ENCODE measurements around the gene TK2. TPM values are rescaled to one million over a fixed set of nuclear protein-coding genes. Genes with fewer than 3 reads are reported as not detected.

Gene TK2
- total RNA-seq, 1 donor from 2014 or later, result 4.5 TPM

DNA sequence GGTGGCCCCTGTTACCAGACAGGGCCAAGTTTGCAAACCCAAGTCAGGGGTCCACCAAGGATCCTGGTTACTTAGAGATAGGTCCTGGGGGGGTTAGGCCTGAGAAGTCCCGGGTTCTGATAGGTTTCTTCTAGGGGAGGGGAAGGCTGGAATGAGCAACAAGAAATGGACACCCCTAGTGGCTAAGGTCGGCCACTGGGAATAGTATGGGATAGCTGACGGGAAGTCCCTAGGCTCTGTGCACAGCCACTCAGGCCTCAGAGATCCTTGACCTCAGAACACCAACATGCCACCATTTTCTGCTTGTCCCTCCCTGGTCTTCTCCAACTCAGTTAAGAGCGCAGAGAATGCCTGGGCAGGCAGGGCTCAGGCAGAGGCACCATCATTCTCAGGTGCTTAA is 13.4 kb downstream of the TK2 start:
- TF ChIP-seq, protein P1, sequence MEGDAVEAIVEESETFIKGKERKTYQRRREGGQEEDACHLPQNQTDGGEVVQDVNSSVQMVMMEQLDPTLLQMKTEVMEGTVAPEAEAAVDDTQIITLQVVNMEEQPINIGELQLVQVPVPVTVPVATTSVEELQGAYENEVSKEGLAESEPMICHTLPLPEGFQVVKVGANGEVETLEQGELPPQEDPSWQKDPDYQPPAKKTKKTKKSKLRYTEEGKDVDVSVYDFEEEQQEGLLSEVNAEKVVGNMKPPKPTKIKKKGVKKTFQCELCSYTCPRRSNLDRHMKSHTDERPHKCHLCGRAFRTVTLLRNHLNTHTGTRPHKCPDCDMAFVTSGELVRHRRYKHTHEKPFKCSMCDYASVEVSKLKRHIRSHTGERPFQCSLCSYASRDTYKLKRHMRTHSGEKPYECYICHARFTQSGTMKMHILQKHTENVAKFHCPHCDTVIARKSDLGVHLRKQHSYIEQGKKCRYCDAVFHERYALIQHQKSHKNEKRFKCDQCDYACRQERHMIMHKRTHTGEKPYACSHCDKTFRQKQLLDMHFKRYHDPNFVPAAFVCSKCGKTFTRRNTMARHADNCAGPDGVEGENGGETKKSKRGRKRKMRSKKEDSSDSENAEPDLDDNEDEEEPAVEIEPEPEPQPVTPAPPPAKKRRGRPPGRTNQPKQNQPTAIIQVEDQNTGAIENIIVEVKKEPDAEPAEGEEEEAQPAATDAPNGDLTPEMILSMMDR (IDR thresholded peaks at IDR 0.05; ENCODE audit: partially characterized antibody, unreplicated experiment), result no peak
- Mint-ChIP-seq H3K9me3 (ENCODE audit: unreplicated experiment) (peaks cover 5% of the 10 kb centered on the region), H3K4me1 (ENCODE audit: low read depth, unreplicated experiment) (no peaks in the 10 kb centered on the region), H3K27me3 (ENCODE audit: unreplicated experiment) (no peaks in the 10 kb centered on the region), H3K36me3 (ENCODE audit: unreplicated experiment) (no peaks in the 10 kb centered on the region), H3K4me3 (ENCODE audit: unreplicated experiment) (no peak overlapping the region), H3K27ac (ENCODE audit: unreplicated experiment) (no peak overlapping the region)
- no peak for DNase-seq

DNA sequence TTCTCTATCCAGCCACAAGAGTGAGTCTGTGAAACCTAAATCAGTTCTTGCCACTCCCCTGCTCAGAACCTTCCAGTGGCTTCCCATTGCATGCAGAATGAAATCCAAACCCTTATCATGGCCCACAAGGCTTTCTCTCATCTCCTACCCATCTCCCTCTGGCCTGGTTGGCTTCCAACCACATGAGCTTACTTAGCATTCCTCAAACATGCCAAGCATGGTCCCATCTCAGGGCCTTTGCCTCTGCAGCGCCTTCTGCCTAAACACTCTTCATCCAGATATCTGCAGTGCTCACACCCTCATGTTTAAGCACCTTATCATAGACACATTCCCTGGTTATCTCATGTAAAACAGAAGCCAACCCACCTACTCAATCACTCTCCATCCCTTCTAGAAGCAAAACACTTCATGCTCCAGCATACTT is 15.5 kb downstream of the TK2 start:
- TF ChIP-seq, protein P1 (IDR thresholded peaks at IDR 0.05; ENCODE audit: partially characterized antibody, unreplicated experiment), result no peak
- DNase-seq, result no peak
- H3K27me3 Mint-ChIP-seq (ENCODE audit: unreplicated experiment), result no peaks in the 10 kb centered on the region
- H3K4me3 Mint-ChIP-seq (ENCODE audit: unreplicated experiment), result no peak overlapping the region
- H3K36me3 Mint-ChIP-seq (ENCODE audit: unreplicated experiment), result no peaks in the 10 kb centered on the region
- H3K27ac Mint-ChIP-seq (ENCODE audit: unreplicated experiment), result no peak overlapping the region
- H3K9me3 Mint-ChIP-seq (ENCODE audit: unreplicated experiment), result peaks cover 5% of the 10 kb centered on the region
- no peaks in the 10 kb centered on the region for H3K4me1 Mint-ChIP-seq (ENCODE audit: low read depth, unreplicated experiment)

DNA sequence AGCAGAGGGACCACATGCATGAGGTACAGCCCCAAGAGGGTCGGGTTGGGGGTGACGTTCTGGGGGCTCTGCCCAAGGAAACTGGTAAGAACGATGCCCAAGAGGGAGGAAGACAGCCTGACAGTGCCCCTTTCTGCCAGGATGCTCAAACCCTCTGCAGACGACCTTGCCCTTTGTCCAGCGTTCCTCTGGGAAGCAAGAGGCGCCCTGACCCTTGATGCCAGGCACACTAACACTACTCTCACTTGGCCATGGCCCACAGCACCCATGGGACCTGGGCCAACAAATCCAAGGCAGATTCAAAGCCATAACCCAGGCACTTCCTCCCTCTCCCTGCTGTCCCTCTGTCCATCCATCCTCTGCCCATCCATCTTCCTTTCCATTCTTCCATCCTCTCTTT is 20.4 kb downstream of the TK2 start:
- Mint-ChIP-seq H3K36me3 (ENCODE audit: unreplicated experiment) (peaks cover 5% of the 10 kb centered on the region), H3K4me3 (ENCODE audit: unreplicated experiment) (no peak overlapping the region), H3K4me1 (ENCODE audit: low read depth, unreplicated experiment) (no peaks in the 10 kb centered on the region)

DNA sequence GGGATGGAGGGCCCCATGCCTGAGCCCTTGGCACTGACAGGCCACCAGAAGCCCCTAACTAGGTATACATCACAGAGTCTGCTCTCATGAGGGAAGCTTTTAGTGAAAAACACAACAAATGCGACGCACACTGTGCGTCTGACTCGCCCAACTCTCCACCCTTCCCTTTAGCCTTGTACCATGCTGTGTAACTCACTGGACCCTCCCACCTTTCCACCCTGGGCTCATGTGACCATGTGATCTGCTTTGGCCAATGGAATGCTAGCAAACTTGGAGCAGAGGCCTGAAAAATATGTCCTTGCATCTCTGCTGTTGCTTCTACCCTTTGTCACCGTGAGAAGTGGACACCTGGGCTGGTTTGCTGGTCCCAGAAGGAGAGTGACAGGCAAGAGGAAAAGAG is 21.6 kb downstream of the TK2 start:
- Mint-ChIP-seq H3K4me1 (ENCODE audit: low read depth, unreplicated experiment) (no peaks in the 10 kb centered on the region), H3K36me3 (ENCODE audit: unreplicated experiment) (peaks cover 5% of the 10 kb centered on the region), H3K27ac (ENCODE audit: unreplicated experiment) (no peak overlapping the region), H3K27me3 (ENCODE audit: unreplicated experiment) (no peaks in the 10 kb centered on the region), H3K9me3 (ENCODE audit: unreplicated experiment) (peaks cover 3% of the 10 kb centered on the region), H3K4me3 (ENCODE audit: unreplicated experiment) (no peak overlapping the region)
- DNase-seq, result no peak
- TF ChIP-seq, protein P1 (IDR thresholded peaks at IDR 0.05; ENCODE audit: partially characterized antibody, unreplicated experiment), result no peak

More for the DNA sequence above, 20.4 kb downstream of the TK2 start:
- TF ChIP-seq, protein P1 (IDR thresholded peaks at IDR 0.05; ENCODE audit: partially characterized antibody, unreplicated experiment), result no peak
- DNase-seq, result no peak
- Mint-ChIP-seq H3K9me3 (ENCODE audit: unreplicated experiment) (peaks cover 3% of the 10 kb centered on the region), H3K27ac (ENCODE audit: unreplicated experiment) (no peak overlapping the region), H3K27me3 (ENCODE audit: unreplicated experiment) (no peaks in the 10 kb centered on the region)

DNA sequence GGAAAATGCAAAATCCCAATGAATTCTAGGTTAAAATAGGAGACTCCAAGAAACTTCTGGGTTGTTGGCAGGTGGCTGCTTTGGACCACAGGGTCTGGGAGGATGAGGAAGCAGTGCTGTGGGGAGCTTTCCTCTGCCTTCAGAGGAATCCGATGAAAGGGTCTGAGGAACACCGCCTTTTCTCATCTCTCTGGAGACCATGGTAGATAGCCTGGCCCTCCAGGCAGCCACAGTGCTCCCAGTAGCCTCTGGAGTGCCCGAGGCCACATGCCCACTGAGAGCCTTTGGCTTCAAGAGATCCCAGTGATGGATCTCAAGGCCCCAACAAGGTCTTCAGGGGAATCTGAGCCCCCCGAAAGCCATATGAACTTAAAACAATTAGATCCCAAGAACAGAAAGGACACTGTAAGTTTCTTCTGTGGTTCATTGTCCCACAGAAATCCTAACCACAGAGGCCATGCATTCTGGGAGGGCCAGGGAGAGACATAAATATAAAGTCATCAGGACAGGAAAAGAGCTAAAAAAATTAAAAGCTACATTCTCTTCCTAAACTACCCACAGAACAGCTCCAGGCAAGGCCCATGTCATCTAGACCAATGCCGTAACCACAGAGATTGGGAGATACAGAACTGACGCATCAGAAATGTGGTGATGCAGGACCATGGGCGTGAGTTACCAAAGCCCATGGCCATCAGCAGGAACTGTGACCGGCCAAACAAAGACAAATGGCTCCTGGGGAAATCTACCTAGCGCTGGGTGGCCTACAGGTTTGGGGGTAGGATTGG is 24.3 kb downstream of the TK2 start:
- TF ChIP-seq, protein P1 (IDR thresholded peaks at IDR 0.05; ENCODE audit: partially characterized antibody, unreplicated experiment), result no peak
- Mint-ChIP-seq H3K9me3 (ENCODE audit: unreplicated experiment) (peaks cover 2% of the 10 kb centered on the region), H3K4me3 (ENCODE audit: unreplicated experiment) (no peak overlapping the region), H3K27me3 (ENCODE audit: unreplicated experiment) (no peaks in the 10 kb centered on the region), H3K36me3 (ENCODE audit: unreplicated experiment) (peaks cover 5% of the 10 kb centered on the region), H3K27ac (ENCODE audit: unreplicated experiment) (no peak overlapping the region), H3K4me1 (ENCODE audit: low read depth, unreplicated experiment) (no peaks in the 10 kb centered on the region)
- no peak for DNase-seq
